ENCODE results near the gene ESPL1.
"Not testable (repeated sequence)": the region's sequence is repeated elsewhere in the genome, so short reads cannot be mapped to it uniquely, and the experiment has no call there.

The ESPL1 gene

DNA sequence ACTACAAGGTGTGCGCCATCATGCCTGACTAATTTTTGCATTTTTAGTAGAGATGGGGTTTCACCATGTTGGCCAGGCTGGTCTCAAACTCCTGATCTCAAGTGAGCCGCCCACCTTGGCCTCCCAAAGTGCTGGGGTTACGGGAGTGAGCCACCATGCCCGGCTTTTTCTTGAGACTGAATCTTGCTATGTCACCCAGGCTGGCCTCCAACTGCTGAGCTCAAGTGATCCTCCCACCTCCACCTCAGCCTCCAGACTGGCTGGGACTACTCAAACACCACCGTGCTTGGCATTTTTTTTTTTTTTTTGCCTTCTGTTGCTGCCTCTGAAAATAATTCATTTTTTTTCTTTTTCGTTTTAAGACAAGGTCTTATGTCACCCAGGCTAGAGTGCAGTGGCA is 8.2 kb upstream of the ESPL1 start:
- DNase-seq (ENCODE audit: low read depth), result no peak

DNA sequence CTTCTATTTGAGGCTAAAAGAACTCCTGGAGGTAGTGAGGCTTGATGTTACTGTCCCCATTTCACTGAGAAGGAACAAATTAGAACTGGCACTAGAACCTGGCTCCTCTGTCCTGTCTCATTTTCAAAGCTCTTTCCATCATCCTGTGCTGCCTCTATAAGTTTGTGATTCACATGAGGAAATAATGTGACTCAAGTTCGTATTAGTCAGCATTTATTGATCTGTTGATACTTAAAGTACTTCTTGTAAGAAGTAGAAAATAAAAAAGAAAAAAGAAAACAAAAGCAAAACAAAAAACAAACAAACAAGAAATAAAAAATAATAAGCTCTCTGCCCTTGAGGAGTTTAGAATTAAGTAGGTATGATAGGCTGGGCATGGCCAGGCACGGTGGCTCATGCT is 2.3 kb upstream of the ESPL1 start:
- DNase-seq (ENCODE audit: low read depth), result no peak

GRCh38 chr12:53267306-53267998 is 647 bp upstream of the ESPL1 start:
- no peak for DNase-seq (ENCODE audit: low read depth)

- DNase-seq (ENCODE audit: low read depth), result no peak
Measured at GRCh38 chr12:53268630-53269562, 797 bp downstream of the ESPL1 start.

GRCh38 chr12:53274445-53274844 is 6.3 kb downstream of the ESPL1 start:
- no peak for DNase-seq (ENCODE audit: low read depth)

DNA sequence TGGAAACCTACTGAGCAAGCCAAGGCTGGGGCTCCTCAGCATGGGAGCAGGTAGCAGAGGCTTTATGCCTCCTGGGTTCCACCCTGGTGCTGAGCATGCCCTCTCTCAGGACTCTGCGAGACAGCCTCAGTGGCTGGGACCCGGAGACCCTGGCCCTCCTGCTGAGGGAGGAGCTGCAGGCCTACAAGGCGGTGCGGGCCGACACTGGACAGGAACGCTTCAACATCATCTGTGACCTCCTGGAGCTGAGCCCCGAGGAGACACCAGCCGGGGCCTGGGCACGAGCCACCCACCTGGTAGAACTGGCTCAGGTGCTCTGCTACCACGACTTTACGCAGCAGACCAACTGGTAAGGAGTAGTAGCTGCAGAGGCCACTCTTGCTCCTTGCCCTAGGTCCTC is 8.4 kb downstream of the ESPL1 start:
- DNase-seq (ENCODE audit: low read depth), result no peak

DNA sequence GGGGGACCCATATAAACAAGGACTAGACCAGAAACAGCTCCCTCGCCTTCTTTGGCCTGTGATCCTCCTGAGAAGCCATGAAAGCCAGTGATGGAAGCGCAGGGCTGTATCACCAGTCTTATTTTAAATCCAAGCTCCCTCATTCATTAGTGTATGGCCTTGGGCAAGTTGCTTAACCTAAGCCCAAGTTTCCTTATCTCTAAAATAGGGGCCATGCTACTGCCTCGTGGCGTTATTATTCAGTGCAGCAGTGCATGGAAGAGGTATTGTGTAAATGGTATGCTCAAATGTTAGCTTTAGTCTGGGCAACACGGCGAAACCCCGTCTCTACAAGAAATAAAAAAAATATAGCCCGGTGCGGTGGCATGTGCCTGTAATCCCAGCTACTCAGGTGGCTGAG is 9.9 kb downstream of the ESPL1 start:
- DNase-seq (ENCODE audit: low read depth), result no peak

DNA sequence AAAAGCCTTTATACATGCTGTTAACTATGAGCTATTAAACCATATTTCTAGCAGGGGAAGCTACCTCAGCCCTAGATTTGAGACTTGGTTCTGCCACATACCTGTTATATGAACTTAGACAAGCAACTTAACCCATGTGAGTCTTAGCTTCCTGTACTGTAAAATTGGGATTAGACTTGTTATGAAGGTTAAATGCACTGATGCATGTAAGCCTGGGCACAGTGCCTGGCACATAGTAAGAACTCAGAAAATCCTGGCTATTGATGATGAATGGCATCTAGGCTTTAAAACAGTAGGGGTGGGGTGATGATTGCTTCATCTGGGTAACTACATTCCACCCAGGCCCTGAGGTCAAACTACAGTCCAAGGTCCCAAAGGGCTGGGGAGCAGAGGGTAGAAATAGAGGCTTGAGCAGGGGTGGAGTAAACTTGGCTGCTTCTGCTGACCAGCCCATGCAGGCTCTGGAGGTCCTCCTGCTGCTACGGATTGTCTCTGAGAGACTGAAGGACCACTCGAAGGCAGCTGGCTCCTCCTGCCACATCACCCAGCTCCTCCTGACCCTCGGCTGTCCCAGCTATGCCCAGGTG is 11.3 kb downstream of the ESPL1 start:
- no peak for DNase-seq (ENCODE audit: low read depth)

GRCh38 chr12:53279888-53280498 is 11.9 kb downstream of the ESPL1 start:
- no peak for DNase-seq (ENCODE audit: low read depth)

DNA sequence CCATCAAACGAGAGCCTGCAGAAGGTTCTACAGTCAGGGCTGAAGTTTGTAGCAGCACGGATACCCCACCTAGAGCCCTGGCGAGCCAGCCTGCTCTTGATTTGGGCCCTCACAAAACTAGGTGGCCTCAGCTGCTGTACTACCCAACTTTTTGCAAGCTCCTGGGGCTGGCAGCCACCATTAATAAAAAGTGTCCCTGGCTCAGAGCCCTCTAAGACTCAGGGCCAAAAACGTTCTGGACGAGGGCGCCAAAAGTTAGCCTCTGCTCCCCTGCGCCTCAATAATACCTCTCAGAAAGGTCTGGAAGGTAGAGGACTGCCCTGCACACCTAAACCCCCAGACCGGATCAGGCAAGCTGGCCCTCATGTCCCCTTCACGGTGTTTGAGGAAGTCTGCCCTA is 18.3 kb downstream of the ESPL1 start:
- DNase-seq (ENCODE audit: low read depth), result no peak

DNA sequence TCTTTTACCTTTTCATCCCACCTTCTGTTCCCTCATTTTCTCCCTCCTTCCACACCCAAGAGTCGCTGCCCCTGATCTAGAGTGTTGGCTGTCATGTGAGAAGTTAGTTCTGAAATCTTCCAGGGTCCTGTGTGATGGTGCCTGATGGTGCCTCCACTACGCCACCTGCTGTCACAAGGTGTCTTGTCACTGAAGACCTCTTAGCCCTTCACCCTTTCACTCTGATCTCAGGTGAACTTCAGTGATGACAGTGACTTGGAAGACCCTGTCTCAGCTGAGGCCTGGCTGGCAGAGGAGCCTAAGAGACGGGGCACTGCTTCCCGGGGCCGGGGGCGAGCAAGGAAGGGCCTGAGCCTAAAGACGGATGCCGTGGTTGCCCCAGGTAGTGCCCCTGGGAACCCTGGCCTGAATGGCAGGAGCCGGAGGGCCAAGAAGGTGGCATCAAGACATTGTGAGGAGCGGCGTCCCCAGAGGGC is 19.7 kb downstream of the ESPL1 start:
- no peak for DNase-seq (ENCODE audit: low read depth)

GRCh38 chr12:53288322-53288721 is 20.2 kb downstream of the ESPL1 start:
- no peak for DNase-seq (ENCODE audit: low read depth)

DNA sequence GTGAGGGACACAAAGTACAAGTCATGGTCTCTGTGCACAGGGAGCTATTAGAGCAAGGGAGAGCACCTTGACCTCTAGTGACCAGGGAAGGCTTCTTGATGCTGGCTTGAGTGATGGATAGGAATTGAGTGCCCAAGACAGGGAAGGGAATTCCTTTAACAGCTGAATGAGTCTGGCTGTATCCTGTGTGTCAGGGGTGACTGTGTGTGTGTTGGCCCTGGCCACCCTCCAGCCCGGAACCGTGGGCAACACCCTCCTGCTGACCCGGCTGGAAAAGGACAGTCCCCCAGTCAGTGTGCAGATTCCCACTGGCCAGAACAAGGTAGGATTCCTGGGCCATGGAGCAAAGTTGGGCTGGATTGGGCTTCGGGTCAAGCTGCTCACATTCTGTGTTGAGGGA is 21.8 kb downstream of the ESPL1 start:
- DNase-seq (ENCODE audit: low read depth), result no peak

- DNase-seq (ENCODE audit: low read depth), result no peak
Measured at GRCh38 chr12:53290661-53291060, 22.6 kb downstream of the ESPL1 start.

DNA sequence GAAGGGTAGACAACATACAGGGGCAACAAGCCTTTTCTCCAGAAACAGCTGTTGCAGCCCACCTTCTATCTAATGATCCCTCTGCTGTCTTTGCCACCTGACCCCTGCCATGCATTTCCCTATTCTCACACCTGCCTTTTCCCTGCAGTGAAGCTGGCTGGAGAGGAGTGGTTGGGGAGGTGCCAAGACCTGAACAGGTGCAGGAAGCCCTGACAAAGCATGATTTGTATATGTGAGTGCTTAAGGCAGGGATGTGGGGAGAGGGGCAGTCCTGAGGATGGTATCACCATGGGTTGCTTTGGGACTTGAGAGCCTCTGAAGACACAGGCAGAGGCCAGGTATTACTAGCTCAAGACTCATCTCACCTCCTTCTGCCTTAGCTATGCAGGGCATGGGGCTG is 24.3 kb downstream of the ESPL1 start:
- no peak for DNase-seq (ENCODE audit: low read depth)

DNA sequence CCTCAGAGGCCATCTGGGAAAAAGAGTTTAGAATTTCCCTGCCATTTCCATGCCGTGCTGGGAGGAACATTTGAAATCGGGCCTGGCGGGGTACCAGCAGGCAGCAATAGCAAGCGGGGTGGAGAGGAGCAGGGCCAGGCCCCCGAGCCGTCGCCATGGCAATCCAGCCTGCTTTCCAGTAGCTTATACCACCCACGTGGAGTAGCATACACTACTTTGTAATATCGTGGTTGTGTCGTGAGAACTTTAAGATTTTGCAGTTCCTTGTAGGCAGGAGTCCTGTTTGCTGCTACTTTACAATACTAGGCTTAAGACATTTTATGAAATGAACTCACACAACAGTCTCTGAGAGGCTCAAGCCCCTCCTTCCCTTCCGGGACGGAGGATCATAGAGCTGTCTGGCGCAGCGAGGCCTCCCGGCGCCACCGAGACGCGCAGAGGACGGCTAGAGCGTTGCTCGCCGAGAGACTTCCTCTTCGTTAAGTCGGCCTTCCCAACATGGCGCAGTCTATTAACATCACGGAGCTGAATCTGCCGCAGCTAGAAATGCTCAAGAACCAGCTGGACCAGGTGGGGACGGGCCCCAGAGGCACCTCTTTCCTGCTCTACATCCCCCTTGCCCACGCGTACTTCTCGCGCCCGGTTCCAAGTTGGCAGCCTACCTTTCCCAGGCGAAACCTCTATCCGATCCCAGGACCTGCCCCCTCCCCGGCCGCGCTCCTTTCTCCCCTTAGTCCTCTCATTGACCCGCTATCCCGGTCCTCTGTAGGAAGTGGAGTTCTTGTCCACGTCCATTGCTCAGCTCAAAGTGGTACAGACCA is 27.2 kb downstream of the ESPL1 start, which contains the start of gene PFDN5:
Gene PFDN5, plus strand, starts transcription at position 473 of the 821 bp plus-strand sequence. Its CDS starts 26 bp downstream, at position 499.
- DNase-seq (ENCODE audit: low read depth), result peak; percentile 66

DNA sequence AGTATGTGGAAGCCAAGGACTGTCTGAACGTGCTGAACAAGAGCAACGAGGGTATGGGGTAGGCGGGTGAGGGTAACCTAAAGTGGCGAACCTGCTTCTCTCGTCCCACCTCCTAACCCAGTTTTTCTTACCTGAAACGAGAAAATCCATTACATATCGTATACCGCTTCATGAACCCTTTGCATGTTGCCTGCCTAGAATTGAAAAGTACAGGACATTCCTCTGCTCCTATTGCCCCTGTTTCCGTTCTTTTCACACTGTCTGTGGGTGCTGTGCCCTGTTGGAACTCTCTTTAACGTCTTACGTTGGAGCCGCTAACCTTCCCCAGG is 27.8 kb downstream of the ESPL1 start:
- DNase-seq (ENCODE audit: low read depth), result no peak

DNA sequence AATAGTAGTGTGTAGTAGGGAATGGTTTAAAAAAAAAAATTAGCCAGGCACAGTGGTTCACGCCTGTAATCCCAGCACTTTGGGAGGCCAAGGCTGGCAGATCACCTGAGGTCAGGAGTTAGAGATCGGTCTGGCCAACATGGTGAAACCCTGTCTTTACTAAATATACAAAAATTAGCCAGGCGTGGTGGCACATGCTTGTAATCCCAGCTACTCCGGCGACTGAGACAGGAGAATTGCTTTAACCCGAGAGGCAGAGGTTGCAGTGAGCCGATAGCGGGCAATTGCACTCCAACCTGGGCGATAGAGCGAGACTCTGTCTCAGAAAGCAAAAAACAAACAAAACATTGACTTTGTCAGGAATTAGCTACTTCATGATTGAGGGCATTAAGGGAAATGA is 29.0 kb downstream of the ESPL1 start:
- DNase-seq (ENCODE audit: low read depth), result not testable (repeated sequence)

GRCh38 chr12:53298164-53298563 is 30.1 kb downstream of the ESPL1 start:
- DNase-seq (ENCODE audit: low read depth), result peak; percentile 98

GRCh38 chr12:53299101-53299453 is 31.0 kb downstream of the ESPL1 start:
- DNase-seq (ENCODE audit: low read depth), result peak; percentile 28

DNA sequence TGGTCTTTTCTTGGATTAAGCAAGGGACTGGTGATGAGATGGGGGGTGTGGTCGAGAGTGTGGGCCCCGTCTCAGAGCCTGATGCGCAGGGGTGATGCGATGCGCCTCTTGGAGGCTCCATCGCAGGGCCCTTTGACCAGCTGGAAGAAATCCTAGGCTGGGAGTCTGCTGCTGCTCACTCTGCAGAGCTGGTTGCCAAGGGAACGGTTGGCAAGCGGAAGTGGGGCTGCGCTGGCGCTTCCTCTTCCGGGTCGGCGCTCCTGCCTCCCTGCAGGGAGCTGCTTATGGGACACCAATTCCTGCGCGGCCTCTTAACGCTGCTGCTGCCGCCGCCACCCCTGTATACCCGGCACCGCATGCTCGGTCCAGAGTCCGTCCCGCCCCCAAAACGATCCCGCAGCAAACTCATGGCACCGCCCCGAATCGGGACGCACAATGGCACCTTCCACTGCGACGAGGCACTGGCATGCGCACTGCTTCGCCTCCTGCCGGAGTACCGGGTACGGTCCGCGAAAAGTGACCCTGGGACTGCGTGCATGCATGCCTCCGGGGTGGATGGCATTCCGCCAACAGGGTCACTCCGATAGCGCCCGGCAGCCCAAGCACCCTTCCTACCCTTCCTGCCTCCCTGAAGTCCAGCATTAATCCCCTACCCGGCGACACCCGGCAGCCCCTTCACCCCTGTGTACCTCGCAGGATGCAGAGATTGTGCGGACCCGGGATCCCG is 31.5 kb downstream of the ESPL1 start, which contains the start of gene MYG1:
Gene MYG1, plus strand, starts transcription at position 242 of the 727 bp plus-strand sequence. Its CDS starts 43 bp downstream, at position 285.
- peak; percentile 48 for DNase-seq (ENCODE audit: low read depth)

All from GM04503 (cell line).